ENCODE results near the gene LACRT. TPM values are rescaled to one million over a fixed set of nuclear protein-coding genes. Genes with fewer than 3 reads are reported as not detected.

The LACRT gene
- total and polyA plus RNA-seq, 2 of the 8 experiments (the other 6 are each of a cell fraction or from before 2014, with no cell fraction given), result not detected

GRCh38 chr12:54581412-54581811, 53.3 kb downstream of the LACRT start (continued):
- TF ChIP-seq SP1 (IDR thresholded peaks at IDR 0.05; ENCODE audit: low read depth, low read length) (no peak), CHD2 (IDR thresholded peaks at IDR 0.05; ENCODE audit: low read length) (no peak), HDAC6 (IDR thresholded peaks at IDR 0.05; ENCODE audit: low read depth, low read length) (no peak), EP300 (IDR thresholded peaks at IDR 0.05; ENCODE audit: borderline replicate concordance in 1 of 2, low read depth in 2 of 2, low read length in 2 of 2) (no peak), CREB1 (IDR thresholded peaks at IDR 0.05) (no peak), SRF (IDR thresholded peaks at IDR 0.05; ENCODE audit: low read depth, low read length) (no peak)

Other genes with a start within 250 kb of the LACRT start
- gene ITGA5, start 215.6 kb downstream of the LACRT start, total RNA-seq (2021; fragmentation: NEBNext Ultra II Directional; extraction: Animal tissue kit (Norgen Biotek cat#: 25700)), result 19.0 and 19.4 TPM in 2 replicates
- gene ITGA5, start 215.6 kb downstream of the LACRT start, polyA plus RNA-seq (2011; rRNA removed), result 11.6 and 17.7 TPM in 2 replicates
- gene GTSF1, start 161.3 kb downstream of the LACRT start, total RNA-seq (2021; fragmentation: NEBNext Ultra II Directional; extraction: Animal tissue kit (Norgen Biotek cat#: 25700)), result 0.50 and 1.1 TPM in 2 replicates
- 0.14 and 0.32 TPM in 2 replicates for gene GTSF1, start 161.3 kb downstream of the LACRT start, polyA plus RNA-seq (2011; rRNA removed)
- not detected in 2 replicates for gene NCKAP1L, start 137.1 kb downstream of the LACRT start, total RNA-seq (2021; fragmentation: NEBNext Ultra II Directional; extraction: Animal tissue kit (Norgen Biotek cat#: 25700))
- gene NCKAP1L, start 137.1 kb downstream of the LACRT start, polyA plus RNA-seq (2011; rRNA removed), result 0.02 TPM in 1 of 2 replicates, not detected in the other
- 0.78 and 0.90 TPM in 2 replicates for gene PDE1B, start 85.3 kb downstream of the LACRT start, total RNA-seq (2021; fragmentation: NEBNext Ultra II Directional; extraction: Animal tissue kit (Norgen Biotek cat#: 25700))
- gene PDE1B, start 85.3 kb downstream of the LACRT start, polyA plus RNA-seq (2011; rRNA removed), result 1.8 and 2.3 TPM in 2 replicates
- gene PPP1R1A, start 46.2 kb downstream of the LACRT start, total RNA-seq (2021; fragmentation: NEBNext Ultra II Directional; extraction: Animal tissue kit (Norgen Biotek cat#: 25700)), result 8.1 and 13.1 TPM in 2 replicates
- gene PPP1R1A, start 46.2 kb downstream of the LACRT start, polyA plus RNA-seq (2011; rRNA removed), result 5.8 and 6.1 TPM in 2 replicates
- not detected in 2 replicates for gene DCD, start 13.5 kb upstream of the LACRT start, total RNA-seq (2021; fragmentation: NEBNext Ultra II Directional; extraction: Animal tissue kit (Norgen Biotek cat#: 25700))
- gene DCD, start 13.5 kb upstream of the LACRT start, polyA plus RNA-seq (2011; rRNA removed), result not detected in 2 replicates
- not detected in 2 replicates for gene MUCL1, start 219.6 kb upstream of the LACRT start, total RNA-seq (2021; fragmentation: NEBNext Ultra II Directional; extraction: Animal tissue kit (Norgen Biotek cat#: 25700))
- not detected in 2 replicates for gene MUCL1, start 219.6 kb upstream of the LACRT start, polyA plus RNA-seq (2011; rRNA removed)

All from H1 (cell line).